Measurements from ENCODE around the gene SELP. TPM values are rescaled to one million over a fixed set of nuclear protein-coding genes. Genes with fewer than 3 reads are reported as not detected.

SELP gene
- polyA plus RNA-seq, 1 experiment = not detected

- DNase-seq (ENCODE audit: low read depth, low spot score) = no peak
- TF ChIP-seq CTCF (IDR thresholded peaks at IDR 0.05; ENCODE audit: low read depth, low read length) = no peak
- no peak overlapping the region for H3K4me3 ChIP-seq (ENCODE audit: low read depth, low read length)
- H3K27me3 ChIP-seq (ENCODE audit: control insufficient read depth, insufficient read depth, low read length) = no peaks in the 10 kb centered on the region
- no peaks in the 10 kb centered on the region for H3K9me3 ChIP-seq (ENCODE audit: control insufficient read depth, insufficient read depth, low read length)
- CTCF ChIA-PET = no interaction called here
- POLR2A ChIA-PET = no interaction called here
- H3K27ac ChIP-seq (ENCODE audit: low read depth, low read length) = no peak overlapping the region
Measured at GRCh38 chr1:169585181-169585580, 44.7 kb downstream of the SELP start.

- CTCF ChIA-PET = no interaction called here
- no peak for DNase-seq (ENCODE audit: low read depth, low spot score)
- H3K27me3 ChIP-seq (ENCODE audit: control insufficient read depth, insufficient read depth, low read length) = no peaks in the 10 kb centered on the region
- H3K9me3 ChIP-seq (ENCODE audit: control insufficient read depth, insufficient read depth, low read length) = no peaks in the 10 kb centered on the region
- TF ChIP-seq CTCF (IDR thresholded peaks at IDR 0.05; ENCODE audit: low read depth, low read length) = no peak
- H3K27ac ChIP-seq (ENCODE audit: low read depth, low read length) = no peak overlapping the region
- POLR2A ChIA-PET = no interaction called here
- no peak overlapping the region for H3K4me3 ChIP-seq (ENCODE audit: low read depth, low read length)
Measured at GRCh38 chr1:169584483-169585144, 45.3 kb downstream of the SELP start.

- CTCF ChIA-PET = no interaction called here
- no peaks in the 10 kb centered on the region for H3K9me3 ChIP-seq (ENCODE audit: control insufficient read depth, insufficient read depth, low read length)
- POLR2A ChIA-PET = no interaction called here
- H3K27ac ChIP-seq (ENCODE audit: low read depth, low read length) = no peak overlapping the region
- peaks cover 2% of the 10 kb centered on the region for H3K27me3 ChIP-seq (ENCODE audit: control insufficient read depth, insufficient read depth, low read length)
- no peak for TF ChIP-seq CTCF (IDR thresholded peaks at IDR 0.05; ENCODE audit: low read depth, low read length)
- H3K4me3 ChIP-seq (ENCODE audit: low read depth, low read length) = no peak overlapping the region
- DNase-seq (ENCODE audit: low read depth, low spot score) = no peak
Measured at GRCh38 chr1:169577981-169578738, 51.8 kb downstream of the SELP start.

- CTCF ChIA-PET = no interaction called here
Measured at GRCh38 chr1:169576935-169577331, 53.0 kb downstream of the SELP start.

More at GRCh38 chr1:169576935-169577331, 53.0 kb downstream of the SELP start:
- peaks cover 2% of the 10 kb centered on the region for H3K27me3 ChIP-seq (ENCODE audit: control insufficient read depth, insufficient read depth, low read length)
- no peak overlapping the region for H3K4me3 ChIP-seq (ENCODE audit: low read depth, low read length)
- POLR2A ChIA-PET = no interaction called here
- no peaks in the 10 kb centered on the region for H3K9me3 ChIP-seq (ENCODE audit: control insufficient read depth, insufficient read depth, low read length)
- no peak for DNase-seq (ENCODE audit: low read depth, low spot score)
- no peak overlapping the region for H3K27ac ChIP-seq (ENCODE audit: low read depth, low read length)
- TF ChIP-seq CTCF (IDR thresholded peaks at IDR 0.05; ENCODE audit: low read depth, low read length) = no peak
